Renal pelvis (tissue), 4 donors: ENCODE data around the gene TRIM26. TPM values are rescaled to one million over a fixed set of nuclear protein-coding genes. Genes with fewer than 3 reads are reported as not detected.
"Not testable (repeated sequence)": the region's sequence is repeated elsewhere in the genome, so short reads cannot be mapped to it uniquely, and the experiment has no call there.

Experiments
- DNase-seq: peaks from one replicate; pipeline ENCODE4 v3.0.0-alpha.2; 2013
- polyA plus RNA-seq, 3 donors: library from polyadenylated mRNA; unstranded; fragments of 120-200 nt; gene quantifications; one replicate each; pipeline ENCODE4 v1.2.1, GENCODE V29; 2013; ENCODE audit not compliant: insufficient read length in 3 of 3

TRIM26 gene
- polyA plus RNA-seq, 3 donors = 36.6 to 42.7 (median 38.9) TPM

- DNase-seq = peak; percentile 24
Measured at GRCh38 chr6:30156262-30156599, 57.0 kb downstream of the TRIM26 start.

- DNase-seq = no peak
Measured at GRCh38 chr6:30155520-30156261, 57.5 kb downstream of the TRIM26 start.

- peak; percentile 14 for DNase-seq
Measured at GRCh38 chr6:30154709-30155519, 58.3 kb downstream of the TRIM26 start.

- DNase-seq = no peak
Measured at GRCh38 chr6:30154061-30154460, 59.1 kb downstream of the TRIM26 start.

- DNase-seq = no peak
Measured at GRCh38 chr6:30152910-30153610, 60.1 kb downstream of the TRIM26 start.

- no peak for DNase-seq
Measured at GRCh38 chr6:30152016-30152673, 61.1 kb downstream of the TRIM26 start.

- DNase-seq = no peak
Measured at GRCh38 chr6:30151580-30151979, 61.6 kb downstream of the TRIM26 start.

GRCh38 chr6:30150671-30151395 lies 62.4 kb downstream of the TRIM26 start:
- DNase-seq = no peak

GRCh38 chr6:30149858-30150550 lies 63.2 kb downstream of the TRIM26 start:
- DNase-seq = no peak

- DNase-seq = no peak
Measured at GRCh38 chr6:30149234-30149633, 64.0 kb downstream of the TRIM26 start.

GRCh38 chr6:30147096-30147495 lies 66.1 kb downstream of the TRIM26 start:
- no peak for DNase-seq

- no peak for DNase-seq
Measured at GRCh38 chr6:30145818-30146217, 67.4 kb downstream of the TRIM26 start.

- DNase-seq = no peak
Measured at GRCh38 chr6:30144811-30145210, 68.4 kb downstream of the TRIM26 start.

GRCh38 chr6:30143780-30144179 lies 69.4 kb downstream of the TRIM26 start:
- DNase-seq = no peak

- no peak for DNase-seq
Measured at GRCh38 chr6:30142665-30143064, 70.5 kb downstream of the TRIM26 start.

GRCh38 chr6:30140240-30140639 lies 73.0 kb downstream of the TRIM26 start:
- DNase-seq = not testable (repeated sequence)

GRCh38 chr6:30136570-30137286 lies 76.5 kb downstream of the TRIM26 start:
- no peak for DNase-seq

- DNase-seq = no peak
Measured at GRCh38 chr6:30135757-30136156, 77.4 kb downstream of the TRIM26 start, which contains the start of gene TRIM40. Gene TRIM40 (plus strand): TSS chr6:30136140. CDS start chr6:30137037, 897 bp downstream.

GRCh38 chr6:30135147-30135546 lies 78.1 kb downstream of the TRIM26 start:
- no peak for DNase-seq
